ENCODE measurements around the gene GMFB.
A peak's percentile ranks its signal among the peaks of the same experiment; 100 is the strongest.

GMFB gene

DNA sequence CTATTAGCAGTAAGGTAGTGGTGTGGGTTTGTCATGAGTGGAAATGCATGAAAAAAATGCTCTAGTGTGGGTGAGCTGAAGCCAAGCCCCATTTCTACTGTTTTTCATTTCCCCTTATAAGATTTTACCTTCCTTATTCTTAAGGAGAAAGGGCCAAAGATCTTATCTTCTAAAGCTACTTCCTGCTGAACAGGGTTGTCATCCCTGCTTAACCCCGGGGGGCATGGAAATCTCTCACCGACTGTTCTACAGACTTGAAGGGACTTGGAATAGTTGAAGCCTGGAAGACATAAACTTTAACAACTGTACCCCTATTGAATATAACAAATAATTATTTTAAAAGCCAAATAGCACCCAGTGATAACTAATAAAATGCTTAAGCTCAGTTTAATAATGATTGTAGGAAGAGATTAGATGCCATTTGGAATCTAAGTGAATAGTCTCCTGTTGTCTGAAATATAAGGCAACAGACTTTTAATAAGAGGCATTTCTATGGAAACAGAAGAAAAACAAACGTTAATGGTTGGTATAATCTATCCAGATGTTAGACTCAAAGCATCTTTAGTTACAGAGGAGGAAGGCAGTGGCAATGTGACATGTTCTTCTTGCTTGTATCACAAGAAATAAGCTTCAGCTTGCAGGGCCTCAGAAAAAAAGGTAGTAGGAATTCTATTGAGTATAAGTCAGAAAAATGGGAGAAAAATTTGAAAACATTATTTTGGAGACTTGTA, 1.8 kb upstream of the GMFB start:
- no peak for DNase-seq (ENCODE audit: low read depth, low spot score)

GRCh38 chr14:54489731-54490444, 1.1 kb upstream of the GMFB start:
- DNase-seq (ENCODE audit: low read depth, low spot score), result no peak

- DNase-seq (ENCODE audit: low read depth, low spot score), result no peak
Observed at GRCh38 chr14:54489318-54489683, 521 bp upstream of the GMFB start.

GRCh38 chr14:54488318-54488645, 498 bp downstream of the GMFB start:
- DNase-seq (ENCODE audit: low read depth, low spot score), result peak; percentile 4

DNA sequence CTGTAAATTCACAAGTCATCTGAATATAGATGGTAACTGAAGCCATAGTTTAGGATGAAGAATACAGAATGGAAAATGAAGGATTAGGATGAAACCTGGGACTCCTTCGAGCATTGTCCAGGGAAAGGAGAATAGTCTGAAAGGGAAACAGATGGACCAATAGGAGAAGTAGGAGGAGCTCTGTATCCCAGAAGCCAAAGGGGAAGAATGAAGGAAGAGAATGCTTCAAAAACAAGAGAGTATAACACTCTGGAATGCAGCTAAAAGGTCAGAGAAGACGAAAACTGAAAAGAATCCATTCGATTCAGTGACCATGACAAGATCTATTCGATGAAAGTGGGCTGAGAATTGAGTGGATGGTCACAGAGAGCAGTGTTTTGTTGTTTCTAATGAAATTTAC, 1.0 kb downstream of the GMFB start:
- DNase-seq (ENCODE audit: low read depth, low spot score), result no peak

DNA sequence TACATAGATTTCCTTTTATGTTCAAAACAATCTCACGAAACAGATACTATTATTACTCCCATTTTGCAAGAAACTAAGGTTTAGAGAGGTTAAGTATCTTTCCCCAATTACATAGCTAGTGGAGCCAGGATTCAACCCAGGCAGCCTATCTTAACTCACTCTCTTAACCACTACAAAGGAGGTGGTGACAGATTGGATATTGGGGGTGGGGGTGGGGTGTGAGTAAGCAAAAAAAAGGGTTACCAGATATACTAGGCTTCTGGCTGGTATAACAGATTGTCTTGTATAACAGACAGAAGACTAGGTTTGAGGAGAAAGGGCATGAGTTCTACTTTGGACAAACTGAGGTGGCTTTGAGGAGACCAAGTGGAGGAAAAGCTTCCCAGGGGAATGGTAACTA, 2.1 kb downstream of the GMFB start:
- DNase-seq (ENCODE audit: low read depth, low spot score), result no peak

DNA sequence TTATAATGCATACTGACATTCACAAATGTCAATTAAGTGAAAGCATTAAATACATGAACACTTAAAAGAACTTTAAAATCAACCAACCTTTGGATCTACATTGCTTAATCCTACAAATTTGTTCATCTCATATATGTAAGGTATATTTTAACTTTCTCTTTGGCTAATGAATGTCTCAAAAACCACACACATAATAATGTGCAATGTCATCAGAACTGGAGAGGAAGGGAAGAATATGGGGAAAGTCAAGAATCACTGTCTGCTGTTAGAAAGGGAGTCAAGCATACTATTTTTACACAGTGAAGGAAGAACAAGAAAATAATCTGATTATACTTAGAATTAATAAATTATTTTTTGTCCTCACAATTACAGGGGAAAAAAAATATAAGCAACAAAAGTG, 4.9 kb downstream of the GMFB start:
- no peak for DNase-seq (ENCODE audit: low read depth, low spot score)

GRCh38 chr14:54483073-54483745, 5.6 kb downstream of the GMFB start:
- no peak for DNase-seq (ENCODE audit: low read depth, low spot score)

DNA sequence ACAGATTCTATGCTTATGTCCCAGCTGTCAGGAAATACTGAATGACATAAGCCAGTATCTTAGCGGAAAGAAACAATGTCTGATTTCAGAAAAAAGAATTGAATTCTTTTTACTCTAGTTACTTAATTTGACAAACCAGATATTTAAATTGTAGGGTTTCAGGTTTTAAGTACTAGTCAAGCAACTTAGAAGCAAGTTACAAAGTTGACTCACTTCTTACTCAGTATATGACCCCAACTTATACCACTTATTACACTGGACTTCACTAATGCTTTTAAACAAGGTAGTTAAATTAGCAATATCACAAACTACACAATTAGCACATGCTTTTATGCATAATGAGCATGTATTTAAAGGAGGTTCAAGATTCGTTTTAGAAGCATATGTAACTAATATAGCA, 7.1 kb downstream of the GMFB start:
- DNase-seq (ENCODE audit: low read depth, low spot score), result no peak

DNA sequence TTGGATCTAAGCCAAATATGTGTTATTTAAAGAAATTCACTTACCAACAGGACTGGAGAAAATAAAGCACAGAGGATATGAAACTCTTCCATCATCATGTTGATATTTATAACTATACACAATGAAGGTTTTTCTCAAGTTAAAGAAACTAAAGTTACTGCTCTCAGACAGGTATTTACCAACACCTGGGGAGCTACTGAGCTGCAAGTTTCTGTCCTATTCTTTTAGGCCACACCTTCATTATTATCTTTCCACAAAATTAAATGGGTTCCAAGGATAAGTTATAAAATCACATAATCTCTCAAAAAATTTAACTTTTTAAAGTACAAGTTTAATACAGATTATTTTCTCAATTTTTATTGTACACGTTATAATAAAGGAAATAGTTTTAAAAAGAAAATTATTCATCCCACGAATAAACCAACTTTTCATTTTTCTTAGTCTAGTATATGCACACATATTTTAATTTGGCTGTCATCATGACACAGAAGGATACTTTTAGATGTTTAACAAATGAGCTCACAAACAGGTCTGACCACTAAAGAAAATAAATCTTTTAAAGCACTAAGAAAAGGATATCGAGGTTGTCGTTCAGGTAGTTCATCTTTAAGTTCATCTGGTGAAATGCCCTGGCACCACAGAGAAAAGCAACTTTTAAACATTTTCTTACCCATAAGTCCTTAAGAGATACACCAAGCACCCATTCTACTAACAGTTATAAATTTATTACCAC, 7.8 kb downstream of the GMFB start:
- no peak for DNase-seq (ENCODE audit: low read depth, low spot score)

GRCh38 chr14:54478636-54479215, 10.1 kb downstream of the GMFB start:
- no peak for DNase-seq (ENCODE audit: low read depth, low spot score)

GRCh38 chr14:54475911-54476310, 12.9 kb downstream of the GMFB start:
- DNase-seq (ENCODE audit: low read depth, low spot score), result no peak

- no peak for DNase-seq (ENCODE audit: low read depth, low spot score)
Observed at GRCh38 chr14:54475187-54475899, 13.4 kb downstream of the GMFB start.

DNA sequence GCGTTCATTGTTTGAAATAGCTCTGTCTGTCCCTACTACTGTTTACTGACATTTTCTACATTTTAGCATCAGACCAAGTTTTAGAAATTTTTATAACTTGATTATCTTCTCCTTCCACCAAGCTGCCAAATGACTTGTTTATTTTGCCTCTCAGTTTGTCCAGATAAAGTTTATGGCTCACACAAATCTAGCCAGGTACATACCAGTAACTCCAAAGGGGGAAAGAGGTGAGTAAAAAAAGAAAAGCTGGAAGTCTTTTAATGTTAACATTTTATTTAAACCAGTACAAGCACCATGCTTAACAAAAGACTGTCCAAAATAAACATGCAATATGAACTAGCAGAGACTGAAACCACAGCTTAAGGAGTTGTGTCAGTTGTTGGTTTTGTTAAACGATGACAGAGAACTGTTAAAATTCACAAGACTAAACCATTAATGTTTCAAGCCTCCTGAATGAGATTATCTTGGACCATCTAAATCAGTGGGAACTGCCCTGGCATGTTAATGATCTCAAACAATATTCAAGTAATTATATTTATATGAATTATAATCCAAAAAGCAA, 14.5 kb downstream of the GMFB start:
- DNase-seq (ENCODE audit: low read depth, low spot score), result no peak

GRCh38 chr14:54472315-54472714, 16.5 kb downstream of the GMFB start:
- DNase-seq (ENCODE audit: low read depth, low spot score), result no peak

GRCh38 chr14:54471641-54472040, 17.1 kb downstream of the GMFB start:
- no peak for DNase-seq (ENCODE audit: low read depth, low spot score)

DNA sequence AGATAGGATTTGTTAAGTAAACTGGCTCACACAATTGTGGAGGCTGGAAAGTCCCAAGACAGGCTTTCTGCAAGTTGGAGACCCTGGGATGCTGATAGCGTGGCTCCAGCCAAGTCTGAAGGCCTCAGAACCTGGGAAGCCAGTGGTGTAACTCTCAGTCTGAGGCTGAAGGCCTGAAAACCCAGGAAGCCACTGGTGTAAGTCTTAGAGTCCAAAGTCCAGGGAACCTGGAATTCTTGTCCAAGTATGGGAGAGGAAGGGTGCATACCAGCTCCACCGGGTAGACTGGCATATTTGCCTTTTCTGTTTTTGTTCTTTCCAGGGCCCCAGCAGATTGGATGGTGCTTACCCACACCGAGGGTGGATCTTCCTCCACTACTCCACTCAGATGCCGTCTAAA, 18.1 kb downstream of the GMFB start:
- no peak for DNase-seq (ENCODE audit: low read depth, low spot score)

DNA sequence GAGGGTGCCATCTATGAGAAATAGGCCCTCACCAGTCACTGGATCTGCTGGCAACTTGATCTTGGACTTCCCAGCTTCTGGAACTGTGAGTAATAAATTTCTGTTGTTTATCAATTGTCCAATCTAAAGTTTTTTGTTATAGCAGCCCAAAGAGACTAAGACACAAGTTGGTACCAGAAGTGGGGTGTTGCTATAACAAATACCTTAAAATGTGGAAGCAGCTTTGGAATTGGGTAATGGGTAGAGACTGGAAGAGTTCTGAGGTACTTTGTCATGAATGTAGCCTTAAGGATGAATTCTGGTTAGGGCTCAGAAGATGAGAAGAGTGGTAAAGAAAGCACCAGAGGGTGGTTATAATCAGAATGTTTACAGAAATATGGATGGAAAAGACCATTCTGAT, 21.5 kb downstream of the GMFB start:
- DNase-seq (ENCODE audit: low read depth, low spot score), result no peak

- no peak for DNase-seq (ENCODE audit: low read depth, low spot score)
Observed at GRCh38 chr14:54465654-54466053, 23.1 kb downstream of the GMFB start.

DNA sequence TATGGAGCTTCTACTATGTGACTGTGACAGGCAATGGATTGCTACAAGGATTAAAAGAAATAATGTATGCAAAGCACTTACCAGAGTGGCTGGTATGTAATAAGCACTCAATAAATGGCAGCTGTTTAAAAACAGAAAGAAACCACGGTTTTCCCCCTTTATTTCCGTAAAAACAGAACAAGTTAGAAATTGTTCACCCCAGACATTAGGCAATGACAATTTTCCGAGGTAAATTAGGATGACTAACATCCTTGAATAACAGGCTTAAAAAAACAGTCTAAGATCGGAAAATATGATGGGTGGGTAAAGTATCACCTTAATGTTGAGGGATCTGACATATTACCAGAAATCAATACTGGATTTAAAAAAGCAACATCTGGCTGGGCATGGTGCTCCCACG, 26.7 kb downstream of the GMFB start:
- no peak for DNase-seq (ENCODE audit: low read depth, low spot score)

DNA sequence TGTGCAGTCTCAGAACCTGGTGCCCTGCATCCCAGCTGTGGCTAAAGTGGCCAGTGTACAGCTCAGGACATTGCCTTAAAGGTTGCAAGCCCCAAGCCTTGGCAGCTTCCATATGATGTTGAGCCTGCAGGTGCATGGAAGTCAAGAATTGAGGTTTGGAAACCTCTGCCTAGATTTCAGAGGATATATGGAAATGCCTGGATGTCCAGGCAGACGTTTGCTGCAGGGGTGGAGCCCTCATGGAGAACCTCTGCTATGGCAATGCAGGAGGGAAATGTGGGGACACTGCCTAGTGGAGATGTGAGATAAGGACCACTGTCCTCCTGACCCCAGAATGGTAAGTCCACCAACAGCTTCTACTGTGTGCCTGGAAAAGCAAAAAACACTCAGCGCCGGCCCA, 29.7 kb downstream of the GMFB start:
- no peak for DNase-seq (ENCODE audit: low read depth, low spot score)

Measured in activated CD4-positive, CD25-positive, alpha-beta regulatory T cell treated with anti-CD3 and anti-CD28 coated beads, Interleukin-2, amount 50 U/mL, for 16 hours (primary cell).